Gastroesophageal sphincter (tissue), 3 donors: ENCODE data around the gene UCP2.

Source experiments
- POLR2AphosphoS5 ChIP-seq: sonication (generic); formaldehyde crosslinking; IDR thresholded peaks from one replicate; pipeline ENCODE4 v1.6.1; 2017; ENCODE audit warnings: antibody characterized with exemption
- TF ChIP-seq, protein P1 (sequence below), 4 experiments: fragments of 200-600 bp in 2 of 4; fragments of 450-650 bp in 2 of 4; sonication (generic) in 1 of 4; IDR thresholded peaks; one replicate each; pipeline ENCODE4 v1.5.1; 2017 to 2019; ENCODE audit warnings: antibody characterized with exemption in 4 of 4, mild to moderate bottlenecking in 2 of 4, moderate library complexity in 2 of 4

DNA sequence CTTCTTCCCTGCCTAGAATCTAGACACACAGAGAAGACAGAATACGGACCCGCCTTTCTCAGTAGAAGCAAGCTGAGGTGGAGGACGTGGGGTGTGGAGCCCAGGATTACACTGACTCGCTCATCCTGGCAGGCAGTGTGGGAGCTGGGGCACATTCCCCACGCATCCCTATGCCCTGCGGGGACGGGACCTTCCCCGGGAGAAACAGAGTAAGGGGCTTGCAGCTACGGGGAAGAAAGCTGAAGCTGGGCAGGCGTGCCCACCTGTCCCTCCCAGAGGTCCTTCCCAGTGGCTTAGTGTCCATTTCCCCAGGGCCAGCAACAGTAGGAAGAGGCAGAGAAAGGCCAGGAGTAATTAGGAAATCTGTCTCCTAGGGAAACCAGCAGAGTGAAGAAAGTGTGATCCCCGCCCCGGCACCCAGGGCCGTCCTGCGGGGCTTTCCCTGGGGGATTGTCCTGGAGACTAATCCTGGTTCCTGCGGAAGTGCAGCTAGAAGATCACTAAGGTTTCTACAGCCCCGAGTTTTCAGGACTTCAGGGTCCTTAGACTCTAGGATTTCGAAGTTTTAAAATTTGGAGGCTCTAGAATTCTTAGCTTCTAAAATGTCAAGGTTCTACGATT is 24.0 kb downstream of the UCP2 start:
- TF ChIP-seq, protein P1, sequence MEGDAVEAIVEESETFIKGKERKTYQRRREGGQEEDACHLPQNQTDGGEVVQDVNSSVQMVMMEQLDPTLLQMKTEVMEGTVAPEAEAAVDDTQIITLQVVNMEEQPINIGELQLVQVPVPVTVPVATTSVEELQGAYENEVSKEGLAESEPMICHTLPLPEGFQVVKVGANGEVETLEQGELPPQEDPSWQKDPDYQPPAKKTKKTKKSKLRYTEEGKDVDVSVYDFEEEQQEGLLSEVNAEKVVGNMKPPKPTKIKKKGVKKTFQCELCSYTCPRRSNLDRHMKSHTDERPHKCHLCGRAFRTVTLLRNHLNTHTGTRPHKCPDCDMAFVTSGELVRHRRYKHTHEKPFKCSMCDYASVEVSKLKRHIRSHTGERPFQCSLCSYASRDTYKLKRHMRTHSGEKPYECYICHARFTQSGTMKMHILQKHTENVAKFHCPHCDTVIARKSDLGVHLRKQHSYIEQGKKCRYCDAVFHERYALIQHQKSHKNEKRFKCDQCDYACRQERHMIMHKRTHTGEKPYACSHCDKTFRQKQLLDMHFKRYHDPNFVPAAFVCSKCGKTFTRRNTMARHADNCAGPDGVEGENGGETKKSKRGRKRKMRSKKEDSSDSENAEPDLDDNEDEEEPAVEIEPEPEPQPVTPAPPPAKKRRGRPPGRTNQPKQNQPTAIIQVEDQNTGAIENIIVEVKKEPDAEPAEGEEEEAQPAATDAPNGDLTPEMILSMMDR (IDR thresholded peaks at IDR 0.05), result no peak
- TF ChIP-seq POLR2AphosphoS5, result no peak
